Esophagus (tissue), 2 donors: ENCODE results near the gene CCL16. TPM values are rescaled to one million over a fixed set of nuclear protein-coding genes. Genes with fewer than 3 reads are reported as not detected.

ENCODE experiments used
- H3K27ac ChIP-seq, 2 donors: one replicate each; pipeline ENCODE4 v1.5.1; 2013; ENCODE audit warnings: low read depth in 2 of 2, mild to moderate bottlenecking in 2 of 2, inconsistent platforms in 1 of 2, low read length in 1 of 2, moderate library complexity in 1 of 2
- H3K27me3 ChIP-seq, 2 donors: one replicate each; pipeline ENCODE4 v1.6.1; 2013; ENCODE audit warnings: low read length in 2 of 2, control low read depth in 1 of 2, mild to moderate bottlenecking in 1 of 2; ENCODE audit not compliant: insufficient read depth in 2 of 2, control insufficient read depth in 1 of 2
- H3K36me3 ChIP-seq, 2 donors: one replicate each; pipeline ENCODE4 v1.6.1; 2013; ENCODE audit warnings: low read length in 1 of 2; ENCODE audit not compliant: control insufficient read depth in 2 of 2, insufficient read depth in 2 of 2
- H3K4me1 ChIP-seq, 2 donors: one replicate each; pipeline ENCODE4 v1.6.1; 2013; ENCODE audit warnings: low read length in 1 of 2; ENCODE audit not compliant: control insufficient read depth in 2 of 2, insufficient read depth in 2 of 2
- H3K4me3 ChIP-seq, 2 donors: one replicate each; pipeline ENCODE4 v1.5.1; 2013; ENCODE audit warnings: low read length in 2 of 2, mild to moderate bottlenecking in 2 of 2, low read depth in 1 of 2, moderate library complexity in 1 of 2
- H3K9me3 ChIP-seq, 2 donors: one replicate each; pipeline ENCODE4 v1.6.1; 2013; ENCODE audit warnings: mild to moderate bottlenecking in 2 of 2, low read depth in 1 of 2, low read length in 1 of 2, moderate library complexity in 1 of 2; ENCODE audit not compliant: control insufficient read depth in 2 of 2, insufficient read depth in 1 of 2
- WGBS, 2 donors: extraction: QIAGEN DNeasy Blood & Tissue Kit; methylation state at CpG; one replicate each; pipeline ENCODE4 v1.1.7; 2013; 5-methylcytosine and 5-hydroxymethylcytosine counted together
- polyA plus RNA-seq, 2 donors: library from polyadenylated mRNA; stranded (reverse); fragments of 200-250 nt; gene quantifications; one replicate each; pipeline ENCODE4 v1.2.3, GENCODE V29; 2013
- donor health status: healthy with polysubstance abuse.
- donor health status: Bipolar disorder and iron deficiency.

The CCL16 gene
- polyA plus RNA-seq, 2 donors, result 0.08 to 0.24 TPM

DNA sequence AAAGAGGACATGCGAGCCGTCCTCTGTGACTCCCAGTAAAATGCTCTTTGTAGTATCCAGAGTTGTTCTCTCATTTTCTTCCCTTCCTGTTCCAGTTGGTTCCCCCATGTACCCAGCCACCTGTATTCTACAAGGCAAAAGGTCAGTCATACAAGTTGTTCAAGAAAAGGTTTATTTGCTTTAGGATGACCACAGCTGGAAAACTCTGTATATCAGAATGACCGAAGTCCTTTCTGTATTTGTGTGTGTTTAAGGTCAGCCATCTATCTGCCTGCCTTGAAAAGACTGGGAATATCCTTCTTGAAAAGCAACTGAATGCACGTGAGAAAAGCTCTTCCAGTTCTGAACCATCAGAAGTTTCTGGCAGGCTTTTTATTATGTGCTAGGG lies 8.4 kb downstream of the CCL16 start:
- 69 to 83% methylated on average over 4 of the region's 4 CpGs for WGBS, 2 donors
- Histone ChIP-seq H3K9me3 (no peaks in the 10 kb centered on the region), H3K27ac (no peak overlapping the region)

DNA sequence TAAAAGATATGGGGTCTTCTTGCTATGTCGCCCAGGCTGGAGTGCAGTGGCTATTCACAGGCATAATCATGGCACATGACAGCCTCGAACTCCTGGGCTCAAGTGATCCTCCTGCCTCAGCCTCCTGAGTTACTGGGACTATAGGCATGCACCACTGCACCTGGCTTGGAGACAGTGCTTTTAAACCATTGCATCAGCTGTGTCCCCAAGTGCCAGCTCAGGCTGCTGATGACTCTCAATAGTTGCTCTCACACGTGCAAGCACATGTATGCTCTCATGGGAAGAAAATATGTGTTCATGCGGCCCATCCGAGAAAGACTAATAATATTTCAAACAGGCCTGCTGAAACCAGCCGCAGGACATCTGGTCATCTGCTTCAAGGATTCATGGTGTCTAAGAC lies 8.8 kb downstream of the CCL16 start:
- WGBS, 2 donors, result 77 to 90% methylated on average over 6 of the region's 6 CpGs
- H3K4me1 ChIP-seq, result no peaks in the 10 kb centered on the region
- H3K9me3 ChIP-seq, result no peaks in the 10 kb centered on the region
- H3K27ac ChIP-seq, result no peak overlapping the region
- no peak overlapping the region for H3K4me3 ChIP-seq
- H3K36me3 ChIP-seq, result no peaks in the 10 kb centered on the region
- H3K27me3 ChIP-seq, result no peaks in the 10 kb centered on the region

More for the DNA sequence above, 8.4 kb downstream of the CCL16 start:
- H3K27me3 ChIP-seq, result no peaks in the 10 kb centered on the region
- no peak overlapping the region for H3K4me3 ChIP-seq
- no peaks in the 10 kb centered on the region for H3K36me3 ChIP-seq
- no peaks in the 10 kb centered on the region for H3K4me1 ChIP-seq

DNA sequence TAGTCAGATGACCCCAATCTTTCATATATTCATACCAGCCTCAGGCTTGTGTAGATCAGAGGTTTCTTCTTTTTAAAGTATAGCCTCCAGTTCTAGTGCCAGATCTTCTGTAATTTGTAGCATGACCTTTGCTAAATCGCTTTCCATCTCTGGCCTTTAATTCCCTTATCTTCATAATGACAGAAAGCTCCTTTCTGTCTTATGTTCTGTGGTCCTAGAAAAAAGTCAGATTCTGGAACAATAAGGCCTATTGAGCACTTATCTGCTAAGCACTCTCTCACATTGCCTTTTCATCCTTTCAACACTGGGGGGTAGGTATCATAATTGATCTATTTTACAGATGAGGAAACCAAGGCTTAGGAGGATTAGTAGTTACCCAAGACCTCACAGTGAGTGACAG lies 9.2 kb downstream of the CCL16 start:
- Histone ChIP-seq H3K27me3 (no peaks in the 10 kb centered on the region), H3K4me3 (no peak overlapping the region), H3K4me1 (no peaks in the 10 kb centered on the region), H3K9me3 (no peaks in the 10 kb centered on the region), H3K27ac (no peak overlapping the region), H3K36me3 (no peaks in the 10 kb centered on the region)
- 83 to 96% methylated on average over 1 of the region's 1 CpG for WGBS, 2 donors

DNA sequence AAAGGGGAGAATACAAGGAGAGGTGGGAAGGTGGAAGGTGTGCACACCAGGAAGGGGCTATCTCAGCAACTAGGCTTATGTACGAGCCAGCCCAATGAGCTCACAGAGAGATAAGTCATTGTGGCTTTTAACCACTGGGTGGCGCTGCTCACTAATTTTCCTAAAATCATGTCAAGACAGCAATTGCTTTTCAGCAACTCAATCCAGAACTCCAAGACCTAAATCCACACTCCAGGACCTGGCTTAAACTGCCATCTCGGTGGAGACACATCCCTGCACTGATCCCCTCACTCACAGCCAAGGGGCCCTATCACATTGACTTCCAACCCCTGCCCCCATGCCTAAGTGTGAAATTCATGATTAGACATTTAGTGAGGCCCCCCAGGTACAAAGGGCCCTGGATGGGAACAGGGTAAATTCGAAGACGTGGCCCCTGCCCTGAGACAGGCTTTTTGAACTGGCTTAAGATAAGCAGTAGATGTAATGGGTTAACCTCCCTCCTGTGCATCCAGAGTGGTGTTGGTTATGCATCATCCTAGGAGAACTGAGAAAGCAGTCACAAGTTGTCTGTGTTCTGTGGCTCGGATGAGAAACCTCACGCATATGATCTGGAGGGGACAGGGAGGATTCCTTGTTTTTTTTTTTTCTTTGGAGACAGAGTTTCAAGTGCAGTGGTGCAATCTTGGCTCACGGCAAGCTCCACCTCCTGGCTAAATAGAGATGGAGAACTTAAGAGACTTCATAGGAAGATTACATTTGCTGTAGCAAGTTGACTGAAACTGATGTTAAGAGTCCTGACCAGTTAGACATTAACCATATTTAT lies 11.5 kb downstream of the CCL16 start:
- H3K4me3 ChIP-seq, result no peak overlapping the region

DNA sequence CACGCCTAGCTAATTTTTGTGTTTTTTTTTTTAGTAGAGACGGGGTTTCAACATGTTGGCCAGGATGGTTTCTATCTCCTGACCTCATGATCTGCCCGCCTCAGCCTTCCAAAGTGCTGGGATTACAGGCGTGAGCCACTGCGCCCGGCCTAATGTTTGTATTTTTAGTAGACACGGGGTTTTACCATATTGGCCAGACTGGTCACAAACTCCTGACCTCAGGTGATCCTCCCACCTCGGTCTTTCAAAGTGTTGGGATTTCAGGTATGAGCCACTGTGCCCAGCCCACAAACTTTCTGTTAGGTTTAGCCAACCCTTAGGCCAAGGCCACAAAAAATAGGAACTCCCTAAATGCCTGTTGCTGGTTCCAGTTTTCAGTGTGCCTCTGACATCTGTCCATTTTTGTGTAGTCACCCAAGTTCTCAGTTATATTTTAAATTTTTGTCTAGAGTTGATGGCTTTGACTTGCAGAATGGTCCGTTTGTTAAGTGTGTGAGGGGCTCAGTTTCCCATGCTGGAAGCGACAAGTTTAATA lies 12.7 kb downstream of the CCL16 start:
- no peak overlapping the region for H3K27ac ChIP-seq
- no peak overlapping the region for H3K4me3 ChIP-seq
- no peaks in the 10 kb centered on the region for H3K4me1 ChIP-seq
- no peaks in the 10 kb centered on the region for H3K9me3 ChIP-seq
- no peaks in the 10 kb centered on the region for H3K27me3 ChIP-seq
- no peaks in the 10 kb centered on the region for H3K36me3 ChIP-seq
- 77 to 85% methylated on average over 10 of the region's 10 CpGs for WGBS, 2 donors

More for the DNA sequence above, 11.5 kb downstream of the CCL16 start:
- no peak overlapping the region for H3K27ac ChIP-seq
- H3K27me3 ChIP-seq, result no peaks in the 10 kb centered on the region
- no peaks in the 10 kb centered on the region for H3K4me1 ChIP-seq
- no peaks in the 10 kb centered on the region for H3K9me3 ChIP-seq
- 34 to 38% methylated on average over 8 of the region's 8 CpGs for WGBS, 2 donors
- no peaks in the 10 kb centered on the region for H3K36me3 ChIP-seq

DNA sequence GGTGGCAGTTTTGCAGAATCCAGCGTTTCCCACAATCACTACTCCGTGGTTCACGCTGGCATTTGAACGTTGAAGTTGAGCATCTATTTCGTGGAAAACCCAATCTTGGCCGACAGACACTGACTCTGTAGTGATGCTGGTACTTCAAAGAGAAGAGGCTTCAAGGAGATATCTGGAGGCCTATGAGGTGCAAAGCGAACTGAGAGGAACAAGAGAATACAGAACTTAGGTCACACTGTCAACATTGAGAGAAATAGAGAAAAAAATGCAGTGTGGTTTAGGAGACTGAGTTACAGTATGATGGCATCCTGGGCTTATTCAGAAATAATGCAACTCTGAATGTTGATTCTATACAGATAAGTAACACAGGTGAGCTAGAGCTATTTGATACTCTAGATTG lies 16.0 kb downstream of the CCL16 start:
- H3K36me3 ChIP-seq, result no peaks in the 10 kb centered on the region
- 89% methylated on average over 7 of the region's 7 CpGs for WGBS, 2 donors
- H3K27me3 ChIP-seq, result no peaks in the 10 kb centered on the region
- H3K9me3 ChIP-seq, result no peaks in the 10 kb centered on the region
- no peak overlapping the region for H3K27ac ChIP-seq
- no peak overlapping the region for H3K4me3 ChIP-seq
- no peaks in the 10 kb centered on the region for H3K4me1 ChIP-seq

DNA sequence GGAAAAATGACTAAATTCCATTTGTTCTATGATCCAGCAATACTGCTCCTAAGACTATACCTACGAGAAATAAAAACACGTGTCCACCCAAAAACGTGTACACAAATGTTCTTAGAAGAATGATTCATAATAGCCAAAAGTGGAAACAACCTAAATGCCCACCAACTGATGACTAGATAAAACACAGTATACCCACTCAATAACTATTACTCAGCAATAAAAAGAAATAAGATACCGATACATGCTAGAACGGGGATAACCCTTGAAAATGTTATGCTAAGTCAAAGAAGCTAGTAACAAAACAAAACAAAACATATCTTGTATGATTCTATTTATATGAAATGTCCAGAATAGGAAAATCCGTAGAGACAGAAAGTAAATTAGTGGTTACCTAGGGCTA lies 17.6 kb downstream of the CCL16 start:
- Histone ChIP-seq H3K4me3 (no peak overlapping the region), H3K27me3 (no peaks in the 10 kb centered on the region), H3K36me3 (no peaks in the 10 kb centered on the region), H3K9me3 (no peaks in the 10 kb centered on the region), H3K4me1 (no peaks in the 10 kb centered on the region), H3K27ac (no peak overlapping the region)
- 71 to 80% methylated on average over 6 of the region's 6 CpGs for WGBS, 2 donors

DNA sequence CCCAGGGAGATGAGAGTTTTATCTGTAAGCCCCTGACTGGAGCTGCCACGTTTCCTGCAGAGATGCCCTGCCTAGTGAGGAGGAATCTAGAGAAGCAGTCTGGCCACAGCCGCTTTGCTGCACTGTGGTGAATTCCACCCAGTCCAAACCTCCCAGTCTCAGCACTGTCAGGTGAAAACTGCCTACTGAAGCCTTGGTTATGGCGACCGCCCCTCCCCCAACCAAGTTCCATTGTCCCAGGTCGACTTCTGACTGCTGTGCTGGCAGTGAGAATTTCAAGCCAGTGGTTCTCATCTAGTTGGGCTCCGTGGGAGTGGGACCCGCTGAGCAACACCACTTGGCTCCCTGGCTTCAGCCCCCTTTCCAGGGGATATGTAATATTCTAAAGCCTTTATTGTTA lies 27.6 kb downstream of the CCL16 start:
- Histone ChIP-seq H3K4me1 (no peaks in the 10 kb centered on the region), H3K4me3 (no peak overlapping the region), H3K27me3 (no peaks in the 10 kb centered on the region), H3K36me3 (no peaks in the 10 kb centered on the region), H3K27ac (no peak overlapping the region), H3K9me3 (no peaks in the 10 kb centered on the region)
- WGBS, 2 donors, result 56 to 58% methylated on average over 7 of the region's 7 CpGs

DNA sequence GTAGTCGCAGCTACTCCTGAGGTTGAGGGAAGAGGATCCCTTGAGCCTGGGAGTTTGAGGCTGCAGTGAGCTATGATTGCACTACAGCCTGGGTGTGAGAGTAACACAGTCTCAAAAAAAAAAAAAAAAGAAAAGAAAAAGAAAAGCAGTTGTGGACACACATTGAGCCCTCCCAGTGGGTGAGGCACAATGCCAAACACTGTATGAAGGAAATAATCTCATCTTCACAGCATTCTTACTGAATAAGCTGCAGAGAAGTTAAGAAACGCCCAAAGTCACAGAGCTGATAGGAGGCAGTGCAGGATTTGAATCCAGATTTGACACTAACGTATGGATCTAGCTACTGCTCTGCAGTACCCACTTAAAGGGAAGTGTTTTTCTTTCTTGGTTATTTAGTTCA lies 31.9 kb downstream of the CCL16 start:
- no peaks in the 10 kb centered on the region for H3K9me3 ChIP-seq
- H3K4me1 ChIP-seq, result no peaks in the 10 kb centered on the region
- 71 to 76% methylated on average over 3 of the region's 3 CpGs for WGBS, 2 donors

DNA sequence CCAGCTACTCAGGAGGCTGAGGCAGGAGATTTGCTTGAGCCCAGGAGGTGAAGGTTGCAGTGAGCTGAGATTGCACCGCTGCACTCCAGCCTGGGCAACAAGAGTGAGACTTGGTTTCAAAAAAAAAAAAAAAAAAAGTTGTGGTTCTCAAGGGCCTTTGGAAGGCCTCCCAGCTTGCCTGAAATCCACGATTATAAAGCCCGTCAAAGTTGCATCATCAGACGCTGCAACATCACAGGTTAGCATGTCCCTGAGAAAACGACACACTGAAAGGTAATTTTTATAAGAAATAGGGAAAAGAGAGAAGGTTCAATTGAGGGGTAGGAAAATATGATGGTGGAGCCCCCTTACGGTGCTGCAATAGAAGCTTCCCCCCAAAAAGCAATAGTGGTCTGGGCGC lies 33.2 kb downstream of the CCL16 start:
- no peaks in the 10 kb centered on the region for H3K9me3 ChIP-seq
- no peak overlapping the region for H3K27ac ChIP-seq
- WGBS, 2 donors, result 90% methylated on average over 7 of the region's 7 CpGs
- H3K4me1 ChIP-seq, result no peaks in the 10 kb centered on the region
- no peak overlapping the region for H3K4me3 ChIP-seq
- no peaks in the 10 kb centered on the region for H3K36me3 ChIP-seq
- H3K27me3 ChIP-seq, result no peaks in the 10 kb centered on the region

More for the DNA sequence above, 31.9 kb downstream of the CCL16 start:
- Histone ChIP-seq H3K4me3 (no peak overlapping the region), H3K27ac (no peak overlapping the region), H3K27me3 (no peaks in the 10 kb centered on the region), H3K36me3 (no peaks in the 10 kb centered on the region)
